ENCODE measurements around the gene BRSK2.

Gene BRSK2

DNA sequence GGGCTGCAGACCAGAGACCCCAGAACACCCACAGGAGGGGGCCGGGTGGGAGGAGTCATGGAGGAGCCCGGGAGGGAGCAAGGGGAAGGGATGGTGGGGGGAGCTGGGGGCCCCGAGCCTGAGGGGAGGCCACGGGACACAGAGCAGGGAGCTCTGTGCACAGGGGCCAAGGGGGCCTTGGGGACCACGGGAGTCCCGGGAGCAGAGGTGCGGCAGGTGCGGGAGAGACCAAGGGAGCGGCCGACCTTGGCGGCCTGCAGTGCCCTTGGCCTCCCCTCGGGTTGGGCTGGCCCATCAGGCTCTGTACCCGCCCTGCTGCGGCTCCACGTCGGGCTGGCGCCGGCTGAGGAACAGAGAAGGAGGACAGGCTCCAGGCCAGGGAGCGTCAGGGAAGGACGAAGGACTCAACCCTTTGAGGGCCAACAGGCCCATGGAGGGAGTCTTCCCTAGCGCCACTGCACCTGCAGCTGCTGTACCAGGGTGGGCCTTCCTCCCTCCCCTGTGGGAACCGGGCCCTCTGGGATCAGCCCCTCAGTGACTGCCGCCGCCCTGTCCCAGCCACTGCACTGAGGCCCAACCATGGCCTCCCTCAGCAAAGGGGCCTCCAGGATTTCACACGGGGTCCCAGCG lies 17.8 kb upstream of the BRSK2 start:
- Histone ChIP-seq H2AFZ (no peak overlapping the region), H3K27me3 (ENCODE audit: control insufficient read depth, insufficient read depth, low read length) (no peaks in the 10 kb centered on the region), H3K4me2 (ENCODE audit: low read length) (no peak overlapping the region), H3K79me2 (no peaks in the 10 kb centered on the region), H3K4me1 (no peaks in the 10 kb centered on the region), H3K27ac (no peak overlapping the region), H3K4me3 (ENCODE audit: low read depth, low read length) (no peak overlapping the region), H3K9ac (no peak overlapping the region), H3K36me3 (ENCODE audit: control insufficient read depth, insufficient read depth, low read length) (no peaks in the 10 kb centered on the region), H3K9me3 (ENCODE audit: control insufficient read depth, low read length) (no peaks in the 10 kb centered on the region)
- TF ChIP-seq, protein P1, sequence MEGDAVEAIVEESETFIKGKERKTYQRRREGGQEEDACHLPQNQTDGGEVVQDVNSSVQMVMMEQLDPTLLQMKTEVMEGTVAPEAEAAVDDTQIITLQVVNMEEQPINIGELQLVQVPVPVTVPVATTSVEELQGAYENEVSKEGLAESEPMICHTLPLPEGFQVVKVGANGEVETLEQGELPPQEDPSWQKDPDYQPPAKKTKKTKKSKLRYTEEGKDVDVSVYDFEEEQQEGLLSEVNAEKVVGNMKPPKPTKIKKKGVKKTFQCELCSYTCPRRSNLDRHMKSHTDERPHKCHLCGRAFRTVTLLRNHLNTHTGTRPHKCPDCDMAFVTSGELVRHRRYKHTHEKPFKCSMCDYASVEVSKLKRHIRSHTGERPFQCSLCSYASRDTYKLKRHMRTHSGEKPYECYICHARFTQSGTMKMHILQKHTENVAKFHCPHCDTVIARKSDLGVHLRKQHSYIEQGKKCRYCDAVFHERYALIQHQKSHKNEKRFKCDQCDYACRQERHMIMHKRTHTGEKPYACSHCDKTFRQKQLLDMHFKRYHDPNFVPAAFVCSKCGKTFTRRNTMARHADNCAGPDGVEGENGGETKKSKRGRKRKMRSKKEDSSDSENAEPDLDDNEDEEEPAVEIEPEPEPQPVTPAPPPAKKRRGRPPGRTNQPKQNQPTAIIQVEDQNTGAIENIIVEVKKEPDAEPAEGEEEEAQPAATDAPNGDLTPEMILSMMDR (IDR thresholded peaks at IDR 0.05): no peak

DNA sequence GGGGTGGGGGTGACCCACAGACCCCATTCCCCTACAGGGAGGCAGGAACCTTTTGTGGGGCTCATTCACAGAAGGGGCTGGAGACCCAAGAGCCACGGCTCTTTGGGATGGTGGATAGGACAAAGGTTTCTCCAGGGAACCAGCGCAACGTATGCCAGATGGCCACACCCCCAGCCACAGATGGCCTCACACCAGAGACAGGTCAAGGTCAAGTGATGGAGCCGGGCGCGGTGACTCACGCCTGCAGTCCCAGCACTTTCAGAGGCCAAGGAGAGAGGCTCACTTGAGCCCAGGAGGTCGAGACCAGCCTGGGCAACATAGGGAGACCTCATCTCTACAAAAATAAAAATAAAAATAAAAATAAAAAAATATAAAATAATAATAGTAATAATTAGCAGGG lies 17.1 kb upstream of the BRSK2 start:
- Histone ChIP-seq H3K9ac (no peak overlapping the region), H3K4me3 (ENCODE audit: low read depth, low read length) (no peak overlapping the region), H3K27me3 (ENCODE audit: control insufficient read depth, insufficient read depth, low read length) (no peaks in the 10 kb centered on the region), H3K79me2 (no peaks in the 10 kb centered on the region), H3K4me1 (no peaks in the 10 kb centered on the region), H3K36me3 (ENCODE audit: control insufficient read depth, insufficient read depth, low read length) (no peaks in the 10 kb centered on the region), H3K9me3 (ENCODE audit: control insufficient read depth, low read length) (no peaks in the 10 kb centered on the region), H3K4me2 (ENCODE audit: low read length) (no peak overlapping the region), H2AFZ (no peak overlapping the region), H3K27ac (no peak overlapping the region)
- TF ChIP-seq, protein P1 (IDR thresholded peaks at IDR 0.05): no peak

DNA sequence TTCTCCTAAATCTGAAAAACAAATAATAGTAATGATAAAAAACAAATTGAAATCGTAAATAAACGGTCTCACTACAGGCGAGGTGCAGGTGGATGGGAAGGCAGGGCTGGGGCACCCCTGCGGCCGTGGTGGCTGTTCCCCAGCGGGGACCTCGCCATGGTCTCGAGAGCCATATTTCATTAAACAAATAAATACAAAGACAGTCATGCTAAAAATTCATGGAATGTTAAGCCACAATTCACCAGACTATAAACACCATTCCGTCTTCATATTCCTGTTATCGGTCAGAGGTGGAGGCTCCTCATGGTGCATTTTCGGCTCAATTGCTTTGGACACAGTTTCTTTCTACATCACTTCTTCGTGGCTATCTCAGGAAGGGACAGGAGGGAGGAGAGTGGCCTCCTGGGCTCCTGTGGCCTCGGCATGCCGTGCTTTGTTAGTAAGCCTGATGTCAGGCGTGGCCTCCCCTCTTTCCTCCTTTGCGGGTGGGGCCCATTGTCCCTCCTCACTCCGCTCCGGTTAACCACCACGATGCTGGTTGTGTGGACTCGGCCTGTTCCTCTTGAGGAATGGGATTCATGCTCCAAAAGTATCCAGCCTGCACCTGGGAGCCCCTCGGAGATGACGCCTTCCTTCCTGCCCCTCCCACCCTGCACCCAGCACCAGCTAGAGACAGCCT lies 16.1 kb upstream of the BRSK2 start:
- Histone ChIP-seq H3K27me3 (ENCODE audit: control insufficient read depth, insufficient read depth, low read length) (no peaks in the 10 kb centered on the region), H3K36me3 (ENCODE audit: control insufficient read depth, insufficient read depth, low read length) (no peaks in the 10 kb centered on the region), H3K4me1 (no peaks in the 10 kb centered on the region), H3K79me2 (no peaks in the 10 kb centered on the region), H3K4me2 (ENCODE audit: low read length) (no peak overlapping the region), H2AFZ (no peak overlapping the region), H3K9me3 (ENCODE audit: control insufficient read depth, low read length) (no peaks in the 10 kb centered on the region), H3K27ac (no peak overlapping the region), H3K4me3 (ENCODE audit: low read depth, low read length) (no peak overlapping the region), H3K9ac (no peak overlapping the region)
- TF ChIP-seq, protein P1 (IDR thresholded peaks at IDR 0.05): no peak

DNA sequence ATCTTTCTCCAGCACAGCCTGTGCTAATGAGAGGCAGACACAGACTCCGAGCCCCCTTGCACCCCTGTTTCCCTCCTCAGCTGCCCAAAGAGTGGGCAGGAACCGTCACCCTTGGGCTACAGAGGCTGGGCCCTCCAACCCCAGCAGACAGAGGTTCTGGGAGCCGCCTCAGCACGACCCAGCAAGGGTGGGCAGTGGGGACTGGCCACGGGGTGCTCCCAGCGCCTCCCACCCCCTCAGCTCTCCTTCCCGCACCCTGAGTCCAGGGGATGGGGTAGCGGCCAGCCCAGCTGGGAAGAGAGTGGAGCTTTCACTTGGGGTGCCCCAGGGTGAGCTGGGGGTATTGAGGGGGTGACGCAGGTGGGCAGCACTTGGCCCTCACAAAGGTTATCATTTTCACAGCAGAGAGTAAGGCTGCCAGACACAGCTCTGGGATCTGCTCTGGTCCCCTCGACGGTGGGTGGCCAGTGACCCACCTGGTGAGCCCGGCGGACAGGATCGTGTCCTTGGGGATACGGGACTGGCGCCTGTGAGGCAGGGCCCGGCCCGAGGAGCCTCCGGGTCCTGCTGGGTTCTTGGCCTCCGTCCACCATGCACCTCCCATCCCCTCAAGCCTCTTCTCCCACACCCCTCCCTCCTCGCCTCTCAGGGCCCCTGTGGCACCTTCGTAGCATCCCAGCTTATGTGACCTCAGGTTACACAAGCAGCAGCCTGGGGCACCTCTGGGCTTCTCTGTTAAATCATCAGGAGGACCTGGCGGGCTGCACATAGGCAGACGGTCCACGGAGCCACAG lies 14.4 kb upstream of the BRSK2 start:
- no peaks in the 10 kb centered on the region for H3K36me3 ChIP-seq (ENCODE audit: control insufficient read depth, insufficient read depth, low read length)
- no peak overlapping the region for H3K4me3 ChIP-seq (ENCODE audit: low read depth, low read length)
- H3K27ac ChIP-seq: no peak overlapping the region
- H3K4me2 ChIP-seq (ENCODE audit: low read length): no peak overlapping the region
- no peaks in the 10 kb centered on the region for H3K4me1 ChIP-seq
- no peaks in the 10 kb centered on the region for H3K79me2 ChIP-seq
- TF ChIP-seq, protein P1 (IDR thresholded peaks at IDR 0.05): no peak
- H3K9me3 ChIP-seq (ENCODE audit: control insufficient read depth, low read length): no peaks in the 10 kb centered on the region
- H3K27me3 ChIP-seq (ENCODE audit: control insufficient read depth, insufficient read depth, low read length): no peaks in the 10 kb centered on the region
- no peak overlapping the region for H2AFZ ChIP-seq
- H3K9ac ChIP-seq: no peak overlapping the region
